Subcutaneous abdominal adipose tissue (tissue), 5 donors: Measurements from ENCODE around the gene SMYD5.
A peak's percentile ranks its signal among the peaks of the same experiment; 100 is the strongest.

Source experiments
- H3K27ac ChIP-seq: one replicate; pipeline ENCODE4 v1.7.0; 2013; ENCODE audit warnings: low read depth, mild to moderate bottlenecking, inconsistent platforms, low read length, moderate library complexity
- H3K27me3 ChIP-seq, 5 donors: one replicate each; pipeline ENCODE4 v1.7.0; 2013; ENCODE audit warnings: low read length in 5 of 5, inconsistent platforms in 1 of 5; ENCODE audit not compliant: control insufficient read depth in 5 of 5, insufficient read depth in 4 of 5
- H3K36me3 ChIP-seq, 5 donors: one replicate each; pipeline ENCODE4 v1.7.0; 2013; ENCODE audit warnings: low read length in 5 of 5; ENCODE audit not compliant: control insufficient read depth in 5 of 5, insufficient read depth in 5 of 5
- H3K4me1 ChIP-seq, 5 donors: one replicate each; pipeline ENCODE4 v1.7.0; 2013; ENCODE audit warnings: low read length in 5 of 5, mild to moderate bottlenecking in 3 of 5, moderate library complexity in 1 of 5; ENCODE audit not compliant: control insufficient read depth in 5 of 5, insufficient read depth in 5 of 5
- H3K4me3 ChIP-seq, 5 donors: one replicate each; pipeline ENCODE4 v1.7.0; 2013; ENCODE audit warnings: low read length in 5 of 5, low read depth in 1 of 5
- H3K9ac ChIP-seq, 5 donors: one replicate each; pipeline ENCODE4 v1.7.0; 2013; ENCODE audit warnings: low read length in 5 of 5, mild to moderate bottlenecking in 4 of 5, moderate library complexity in 3 of 5
- H3K9me3 ChIP-seq, 5 donors: one replicate each; pipeline ENCODE4 v1.7.0; 2013; ENCODE audit warnings: low read length in 5 of 5; ENCODE audit not compliant: control insufficient read depth in 5 of 5
- donor health status: healthy.
- donor health status: healthy.
- donor health status: healthy.
- donor health status: healthy.
- donor health status: healthy.

The SMYD5 gene

DNA sequence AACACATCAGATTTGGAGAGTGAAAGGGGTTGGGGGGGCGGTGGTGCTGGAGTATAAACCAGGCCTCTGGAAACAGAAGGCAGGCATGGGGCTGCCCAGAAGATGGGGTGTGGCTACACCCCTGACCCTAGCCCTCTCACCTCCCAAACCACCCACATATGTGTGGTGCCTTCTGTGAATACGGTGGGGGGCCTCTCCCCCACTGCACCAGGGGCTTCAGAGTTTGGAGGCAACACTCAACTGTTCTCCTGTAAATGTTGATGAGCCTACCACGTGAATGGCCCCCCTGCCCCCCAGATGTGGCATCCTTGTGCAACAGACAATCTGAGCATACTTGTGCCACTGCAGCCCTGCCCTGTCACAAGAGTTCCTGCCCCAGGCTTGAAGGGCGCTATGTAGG lies 50.7 kb downstream of the SMYD5 start:
- H3K27ac ChIP-seq, result no peak overlapping the region

DNA sequence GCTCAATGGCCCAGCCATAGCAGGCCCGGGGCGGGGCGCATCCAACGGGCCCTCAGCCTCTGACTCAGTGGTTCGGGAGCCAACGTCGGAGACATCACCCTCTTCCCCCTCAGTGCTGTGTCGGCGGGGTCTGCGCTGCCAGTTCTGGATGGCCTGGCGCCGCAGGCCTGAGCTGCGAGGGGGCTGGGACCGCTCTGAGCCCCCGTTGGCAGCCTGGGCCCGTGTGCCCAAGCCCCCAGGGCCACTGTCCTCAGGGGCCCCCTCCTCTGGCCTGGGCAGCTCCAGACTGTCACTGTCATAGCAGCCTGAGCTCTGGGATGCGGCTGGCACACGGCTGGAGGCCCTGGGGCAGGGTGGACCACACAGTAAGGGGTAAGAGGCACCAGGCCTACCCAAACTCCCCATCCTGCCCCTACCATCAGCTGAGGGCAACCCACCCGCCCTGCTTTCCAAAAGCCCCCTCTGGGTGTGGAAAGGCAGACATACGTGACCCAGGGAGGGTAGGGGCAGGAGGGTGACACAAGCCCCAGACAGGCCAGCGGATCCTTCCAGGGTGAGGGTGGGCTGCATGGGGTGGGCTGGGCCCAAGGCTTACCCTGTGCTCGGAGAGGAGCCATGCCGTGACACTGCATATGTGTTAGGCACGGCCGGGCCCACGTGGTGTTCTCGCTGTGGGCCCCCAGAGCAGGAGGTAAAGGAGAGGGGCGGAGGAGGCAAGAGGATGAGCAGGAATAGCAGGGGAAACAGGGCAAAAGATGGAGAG lies 51.4 kb downstream of the SMYD5 start:
- H3K36me3 ChIP-seq, result peaks cover 0 to 3% (median 0%) of the 10 kb centered on the region in 5 donors
- H3K4me3 ChIP-seq, result no peak overlapping the region
- no peak overlapping the region for H3K27ac ChIP-seq
- peaks cover 0 to 3% (median 0%) of the 10 kb centered on the region in 5 donors for H3K9me3 ChIP-seq
- H3K9ac ChIP-seq, result no peak overlapping the region
- H3K4me1 ChIP-seq, result peaks cover 0 to 8% (median 7%) of the 10 kb centered on the region in 5 donors
- H3K27me3 ChIP-seq, result peaks cover 17 to 37% (median 31%) of the 10 kb centered on the region in 5 donors

More for the DNA sequence above, 50.7 kb downstream of the SMYD5 start:
- Histone ChIP-seq H3K9ac (no peak overlapping the region), H3K4me3 (no peak overlapping the region), H3K36me3 (peaks cover 0 to 3% (median 0%) of the 10 kb centered on the region in 5 donors), H3K9me3 (peaks cover 0 to 3% (median 0%) of the 10 kb centered on the region in 5 donors), H3K27me3 (peaks cover 17 to 35% (median 27%) of the 10 kb centered on the region in 5 donors), H3K4me1 (peaks cover 0 to 8% (median 7%) of the 10 kb centered on the region in 5 donors)

DNA sequence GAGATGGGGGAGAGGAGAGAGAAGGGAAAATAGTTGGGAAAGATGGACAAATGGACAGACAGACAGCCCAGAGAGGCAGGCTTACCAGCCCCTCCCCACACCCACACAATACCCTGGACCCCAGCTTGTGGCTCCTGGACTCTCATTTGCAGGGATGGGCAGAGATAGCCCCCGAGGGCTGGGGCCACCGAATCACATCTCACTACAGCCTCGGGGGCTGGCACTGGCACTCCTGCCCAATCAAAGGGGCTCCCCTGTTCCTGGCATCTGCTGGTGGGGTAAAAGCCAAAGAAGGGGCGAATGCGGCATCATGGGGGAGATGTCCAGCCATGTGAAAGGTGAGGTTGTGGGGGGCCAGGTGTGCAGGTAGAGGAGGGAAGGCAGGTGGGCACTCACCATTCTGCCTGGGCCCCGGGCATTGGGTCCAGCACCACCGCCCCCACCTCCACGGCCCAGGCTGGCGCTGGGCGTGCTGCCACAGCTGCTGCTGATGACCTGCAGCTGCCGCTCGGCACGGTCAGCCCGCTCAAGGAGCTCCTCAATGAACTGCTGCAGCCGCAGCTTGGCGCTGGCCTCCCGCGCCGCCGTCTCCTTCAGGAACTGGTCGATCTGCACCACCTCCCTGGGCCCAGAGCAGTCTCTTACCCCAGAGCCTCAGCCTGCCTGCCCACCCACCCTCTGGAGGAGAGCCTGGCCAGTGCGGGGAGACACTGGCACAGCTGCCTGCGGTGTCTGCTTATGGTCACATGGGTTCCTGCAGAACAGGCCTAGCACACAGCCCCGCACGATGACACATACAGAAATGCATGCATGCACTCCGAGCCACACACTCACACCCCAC lies 52.2 kb downstream of the SMYD5 start:
- H3K9me3 ChIP-seq, result peaks cover 0 to 3% (median 0%) of the 10 kb centered on the region in 5 donors
- no peak overlapping the region for H3K9ac ChIP-seq
- H3K27ac ChIP-seq, result no peak overlapping the region
- H3K36me3 ChIP-seq, result peaks cover 0 to 3% (median 0%) of the 10 kb centered on the region in 5 donors
- no peak overlapping the region for H3K4me3 ChIP-seq
- peaks cover 17 to 42% (median 34%) of the 10 kb centered on the region in 5 donors for H3K27me3 ChIP-seq
- H3K4me1 ChIP-seq, result peaks cover 0 to 8% (median 7%) of the 10 kb centered on the region in 5 donors

DNA sequence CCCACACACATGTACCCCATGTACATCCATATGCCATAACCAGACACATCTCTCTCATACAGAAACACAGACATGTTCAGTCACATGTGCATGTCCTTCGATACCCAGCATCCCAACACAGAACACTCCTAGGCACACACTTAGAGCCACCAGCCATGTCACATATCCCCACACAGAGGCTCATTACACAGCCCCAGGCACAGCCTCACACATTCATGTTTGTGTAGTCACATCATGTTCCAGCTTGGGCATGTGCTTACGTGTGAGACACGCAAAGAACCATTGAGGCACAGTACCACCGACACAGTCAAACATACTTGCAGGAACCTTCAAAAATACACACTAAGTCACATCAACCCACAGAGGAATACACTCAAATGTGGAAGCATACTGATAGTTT lies 53.0 kb downstream of the SMYD5 start:
- peaks cover 0 to 3% (median 0%) of the 10 kb centered on the region in 5 donors for H3K36me3 ChIP-seq
- peaks cover 0 to 8% (median 7%) of the 10 kb centered on the region in 5 donors for H3K4me1 ChIP-seq
- peaks cover 17 to 42% (median 34%) of the 10 kb centered on the region in 5 donors for H3K27me3 ChIP-seq
- H3K9me3 ChIP-seq, result peaks cover 0 to 3% (median 0%) of the 10 kb centered on the region in 5 donors
- no peak overlapping the region for H3K27ac ChIP-seq
- no peak overlapping the region for H3K4me3 ChIP-seq
- H3K9ac ChIP-seq, result no peak overlapping the region

DNA sequence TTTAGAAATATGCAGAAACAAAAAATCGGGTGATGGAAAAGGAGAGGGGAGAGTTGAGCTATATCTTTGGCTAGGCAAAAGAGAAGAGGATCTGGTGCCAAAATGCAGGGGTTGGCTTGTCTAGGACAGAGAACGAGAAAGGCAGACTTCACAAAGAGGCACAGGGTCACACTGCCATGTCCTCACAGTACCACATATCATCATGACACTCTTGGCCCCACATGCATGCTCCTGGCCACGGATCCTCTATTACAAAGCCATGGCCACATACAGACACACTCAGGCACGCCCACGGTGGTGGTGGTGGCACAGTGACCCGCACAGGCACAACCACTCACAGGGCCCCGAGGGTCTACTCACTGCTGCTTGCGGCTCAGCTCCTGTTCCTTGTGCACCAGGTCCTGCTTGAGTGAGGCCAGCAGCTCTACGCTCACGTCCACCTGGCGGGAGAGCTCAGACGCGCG lies 54.4 kb downstream of the SMYD5 start:
- H3K9ac ChIP-seq, result no peak overlapping the region
- no peak overlapping the region for H3K27ac ChIP-seq
- H3K4me1 ChIP-seq, result peaks cover 0 to 8% (median 7%) of the 10 kb centered on the region in 5 donors
- H3K27me3 ChIP-seq, result peaks cover 17 to 42% (median 34%) of the 10 kb centered on the region in 5 donors
- H3K9me3 ChIP-seq, result peaks cover 0 to 3% (median 0%) of the 10 kb centered on the region in 5 donors
- peak overlapping the region in 2 of 5 donors; percentile 32 to 35 for H3K4me3 ChIP-seq
- peaks cover 0 to 3% (median 0%) of the 10 kb centered on the region in 5 donors for H3K36me3 ChIP-seq

- H3K4me1 ChIP-seq, result peaks cover 0 to 8% (median 7%) of the 10 kb centered on the region in 5 donors
- H3K27ac ChIP-seq, result no peak overlapping the region
- peak overlapping the region in 3 of 5 donors; percentile 29 to 35 (median 32) for H3K4me3 ChIP-seq
- peaks cover 0 to 3% (median 0%) of the 10 kb centered on the region in 5 donors for H3K9me3 ChIP-seq
- H3K9ac ChIP-seq, result no peak overlapping the region
- peaks cover 17 to 41% (median 34%) of the 10 kb centered on the region in 5 donors for H3K27me3 ChIP-seq
- peaks cover 0 to under 1% (median 0%) of the 10 kb centered on the region in 5 donors for H3K36me3 ChIP-seq
Measured at GRCh38 chr2:73268830-73269685, 55.0 kb downstream of the SMYD5 start.

DNA sequence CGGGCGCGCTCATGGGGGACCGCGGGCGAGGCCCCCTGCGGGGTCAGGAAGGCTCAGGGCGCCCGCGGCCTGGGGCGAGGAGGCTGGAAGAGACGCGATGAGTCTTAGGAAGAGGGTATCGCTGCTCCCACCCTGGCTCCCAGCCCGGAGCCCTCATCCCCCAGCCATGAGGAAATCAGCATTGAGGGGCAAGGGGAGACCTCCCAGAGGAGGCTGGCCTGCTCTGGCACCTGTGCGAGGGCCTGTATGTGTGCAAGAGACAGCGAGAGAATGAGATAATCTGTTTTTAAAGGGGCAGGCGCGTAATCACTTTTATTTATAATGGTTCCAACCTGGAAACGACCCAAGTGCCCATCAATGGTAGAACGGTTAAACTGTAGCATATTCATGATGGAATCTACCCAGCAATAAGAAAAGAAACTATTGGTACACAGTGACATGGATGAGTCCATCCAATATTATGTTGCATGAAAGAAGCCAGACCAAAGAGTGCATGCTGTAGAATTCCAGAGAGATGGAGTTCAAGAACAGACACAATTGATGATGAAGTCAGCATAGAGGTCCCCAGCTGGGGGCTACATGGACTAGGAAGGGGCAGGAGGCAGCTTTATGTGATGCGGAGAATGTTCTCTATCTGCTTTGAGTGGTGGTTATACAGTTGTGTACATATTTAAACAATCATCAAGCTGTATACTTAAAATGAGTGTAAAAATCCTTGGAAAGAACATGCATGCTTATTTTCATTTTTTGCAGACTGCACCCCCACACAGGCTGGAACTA lies 55.8 kb downstream of the SMYD5 start:
- no peak overlapping the region for H3K27ac ChIP-seq
- no peaks in the 10 kb centered on the region for H3K36me3 ChIP-seq
- peaks cover 17 to 40% (median 34%) of the 10 kb centered on the region in 5 donors for H3K27me3 ChIP-seq
- no peak overlapping the region for H3K9ac ChIP-seq
- H3K4me3 ChIP-seq, result no peak overlapping the region
- H3K9me3 ChIP-seq, result peaks cover 0 to 4% (median 0%) of the 10 kb centered on the region in 5 donors
- H3K4me1 ChIP-seq, result peaks cover 0 to 8% (median 7%) of the 10 kb centered on the region in 5 donors

- Histone ChIP-seq H3K27me3 (peaks cover 6 to 30% (median 28%) of the 10 kb centered on the region in 5 donors), H3K4me1 (peaks cover 0 to 8% (median 7%) of the 10 kb centered on the region in 5 donors), H3K27ac (no peak overlapping the region), H3K36me3 (no peaks in the 10 kb centered on the region), H3K4me3 (no peak overlapping the region), H3K9ac (no peak overlapping the region), H3K9me3 (peaks cover 0 to 4% (median 0%) of the 10 kb centered on the region in 5 donors)
Measured at GRCh38 chr2:73272270-73272669, 58.2 kb downstream of the SMYD5 start.
